ENCODE data around the gene FAM3D. TPM values are rescaled to one million over a fixed set of nuclear protein-coding genes. Genes with fewer than 3 reads are reported as not detected.

Gene FAM3D
- total and polyA plus RNA-seq, 9 of the 15 experiments (the other 6 are each of a cell fraction or from before 2014, with no cell fraction given), result not detected

DNA sequence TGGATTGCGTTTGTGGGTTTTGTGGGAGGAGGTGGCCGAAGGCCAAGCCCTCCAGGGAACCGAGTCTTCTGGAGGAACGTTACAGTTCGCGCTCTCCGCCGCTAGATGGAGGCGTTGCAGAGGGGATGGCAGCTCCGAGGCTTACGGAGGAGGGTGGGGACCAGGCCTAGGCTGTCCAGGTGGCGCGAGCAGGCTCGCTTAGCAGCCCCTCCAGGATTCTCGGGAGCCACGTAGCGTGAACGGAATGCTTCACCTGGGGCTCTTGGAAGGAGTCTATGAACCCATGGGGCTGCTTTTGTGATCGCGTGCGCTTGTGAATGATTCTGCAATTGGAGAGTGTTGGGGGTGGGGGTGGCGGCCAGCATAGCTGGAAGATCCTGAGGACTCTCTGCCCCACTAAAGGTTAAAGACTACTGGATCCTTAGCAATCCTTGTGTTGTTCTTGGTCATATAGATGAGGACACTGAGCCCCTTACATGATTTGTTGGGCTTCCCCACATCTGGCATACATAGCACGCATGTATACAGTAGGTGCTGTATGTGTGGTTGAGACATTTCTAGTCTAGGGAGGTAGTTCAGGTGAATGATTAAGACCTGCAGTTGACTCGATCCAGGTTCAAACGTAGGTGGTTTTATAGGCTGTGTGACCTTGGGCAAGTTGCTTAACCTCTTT lies 25.7 kb downstream of the FAM3D start (continued):
- no peak for TF ChIP-seq ZFP36 (IDR thresholded peaks at IDR 0.05; ENCODE audit: low read depth, low read length, partially characterized antibody)
- no peak for TF ChIP-seq SMARCB1 (IDR thresholded peaks at IDR 0.05; ENCODE audit: insufficient read length, low read depth)
- peak in 1 of 2 experiments; percentile 46; a peak in 1 of 4 replicates for TF ChIP-seq MAZ (CRISPR knock-in tag; conservative IDR thresholded peaks at IDR 0.05 in 1 of 2, IDR thresholded peaks at IDR 0.05 in 1 of 2)
- no peak for TF ChIP-seq BHLHE40 (IDR thresholded peaks at IDR 0.05; ENCODE audit: low read length)
- TF ChIP-seq ZNF224 (CRISPR knock-in tag; IDR thresholded peaks at IDR 0.05), result no peak
- TF ChIP-seq, protein P1, sequence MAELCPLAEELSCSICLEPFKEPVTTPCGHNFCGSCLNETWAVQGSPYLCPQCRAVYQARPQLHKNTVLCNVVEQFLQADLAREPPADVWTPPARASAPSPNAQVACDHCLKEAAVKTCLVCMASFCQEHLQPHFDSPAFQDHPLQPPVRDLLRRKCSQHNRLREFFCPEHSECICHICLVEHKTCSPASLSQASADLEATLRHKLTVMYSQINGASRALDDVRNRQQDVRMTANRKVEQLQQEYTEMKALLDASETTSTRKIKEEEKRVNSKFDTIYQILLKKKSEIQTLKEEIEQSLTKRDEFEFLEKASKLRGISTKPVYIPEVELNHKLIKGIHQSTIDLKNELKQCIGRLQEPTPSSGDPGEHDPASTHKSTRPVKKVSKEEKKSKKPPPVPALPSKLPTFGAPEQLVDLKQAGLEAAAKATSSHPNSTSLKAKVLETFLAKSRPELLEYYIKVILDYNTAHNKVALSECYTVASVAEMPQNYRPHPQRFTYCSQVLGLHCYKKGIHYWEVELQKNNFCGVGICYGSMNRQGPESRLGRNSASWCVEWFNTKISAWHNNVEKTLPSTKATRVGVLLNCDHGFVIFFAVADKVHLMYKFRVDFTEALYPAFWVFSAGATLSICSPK (IDR thresholded peaks at IDR 0.05; ENCODE audit: borderline replicate concordance), result no peak
- peak; percentile 71 for TF ChIP-seq SMC3 (conservative IDR thresholded peaks at IDR 0.05; ENCODE audit: insufficient read depth, low read depth, low read length)
- TF ChIP-seq PRPF4 (IDR thresholded peaks at IDR 0.05; ENCODE audit: insufficient read depth, low read depth, low read length, poor library complexity, severe bottlenecking), result no peak
- no peak for TF ChIP-seq SRSF7 (optimal IDR thresholded peaks at IDR 0.05; ENCODE audit: low read depth, low read length)
- peak; percentile 31; the same call in 1 of the 2 replicates for TF ChIP-seq CC2D1A (IDR thresholded peaks at IDR 0.05)
- TF ChIP-seq KHSRP (IDR thresholded peaks at IDR 0.05), result no peak
- no peak for TF ChIP-seq GABPB2 (CRISPR knock-in tag; conservative IDR thresholded peaks at IDR 0.05)
- TF ChIP-seq BRF1 (IDR thresholded peaks at IDR 0.05; ENCODE audit: borderline replicate concordance, extremely low read depth, insufficient read length), result no peak
- no peak for TF ChIP-seq NR1H2 (CRISPR knock-in tag; IDR thresholded peaks at IDR 0.05)
- TF ChIP-seq SOX6 (IDR thresholded peaks at IDR 0.05), result no peak
- TF ChIP-seq, protein P2, sequence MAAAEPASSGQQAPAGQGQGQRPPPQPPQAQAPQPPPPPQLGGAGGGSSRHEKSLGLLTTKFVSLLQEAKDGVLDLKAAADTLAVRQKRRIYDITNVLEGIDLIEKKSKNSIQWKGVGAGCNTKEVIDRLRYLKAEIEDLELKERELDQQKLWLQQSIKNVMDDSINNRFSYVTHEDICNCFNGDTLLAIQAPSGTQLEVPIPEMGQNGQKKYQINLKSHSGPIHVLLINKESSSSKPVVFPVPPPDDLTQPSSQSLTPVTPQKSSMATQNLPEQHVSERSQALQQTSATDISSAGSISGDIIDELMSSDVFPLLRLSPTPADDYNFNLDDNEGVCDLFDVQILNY (CRISPR knock-in tag; IDR thresholded peaks at IDR 0.05), result no peak
- peak; percentile 24; the same call in 1 of the 2 replicates for TF ChIP-seq RB1 (IDR thresholded peaks at IDR 0.05; ENCODE audit: low read depth)
- no peak for TF ChIP-seq ZFP1 (CRISPR knock-in tag; IDR thresholded peaks at IDR 0.05)
- no peak for TF ChIP-seq ZNF707 (CRISPR knock-in tag; conservative IDR thresholded peaks at IDR 0.05)
- TF ChIP-seq CREM (IDR thresholded peaks at IDR 0.05; ENCODE audit: low read depth), result 0 out of 2 replicates have a peak, but pooled peaks have one; percentile 26
- TF ChIP-seq ERF (CRISPR knock-in tag; IDR thresholded peaks at IDR 0.05), result no peak
- TF ChIP-seq STAG1 (CRISPR knock-in tag; IDR thresholded peaks at IDR 0.05; ENCODE audit: borderline replicate concordance), result peak; percentile 88; the same call in 1 of the 2 replicates
- TF ChIP-seq, protein P3, sequence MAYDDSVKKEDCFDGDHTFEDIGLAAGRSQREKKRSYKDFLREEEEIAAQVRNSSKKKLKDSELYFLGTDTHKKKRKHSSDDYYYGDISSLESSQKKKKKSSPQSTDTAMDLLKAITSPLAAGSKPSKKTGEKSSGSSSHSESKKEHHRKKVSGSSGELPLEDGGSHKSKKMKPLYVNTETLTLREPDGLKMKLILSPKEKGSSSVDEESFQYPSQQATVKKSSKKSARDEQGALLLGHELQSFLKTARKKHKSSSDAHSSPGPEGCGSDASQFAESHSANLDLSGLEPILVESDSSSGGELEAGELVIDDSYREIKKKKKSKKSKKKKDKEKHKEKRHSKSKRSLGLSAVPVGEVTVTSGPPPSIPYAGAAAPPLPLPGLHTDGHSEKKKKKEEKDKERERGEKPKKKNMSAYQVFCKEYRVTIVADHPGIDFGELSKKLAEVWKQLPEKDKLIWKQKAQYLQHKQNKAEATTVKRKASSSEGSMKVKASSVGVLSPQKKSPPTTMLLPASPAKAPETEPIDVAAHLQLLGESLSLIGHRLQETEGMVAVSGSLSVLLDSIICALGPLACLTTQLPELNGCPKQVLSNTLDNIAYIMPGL (CRISPR knock-in tag; IDR thresholded peaks at IDR 0.05), result no peak
- TF ChIP-seq BACH1 (tag; IDR thresholded peaks at IDR 0.05), result no peak
- TF ChIP-seq, protein P4, sequence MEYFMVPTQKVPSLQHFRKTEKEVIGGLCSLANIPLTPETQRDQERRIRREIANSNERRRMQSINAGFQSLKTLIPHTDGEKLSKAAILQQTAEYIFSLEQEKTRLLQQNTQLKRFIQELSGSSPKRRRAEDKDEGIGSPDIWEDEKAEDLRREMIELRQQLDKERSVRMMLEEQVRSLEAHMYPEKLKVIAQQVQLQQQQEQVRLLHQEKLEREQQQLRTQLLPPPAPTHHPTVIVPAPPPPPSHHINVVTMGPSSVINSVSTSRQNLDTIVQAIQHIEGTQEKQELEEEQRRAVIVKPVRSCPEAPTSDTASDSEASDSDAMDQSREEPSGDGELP (CRISPR knock-in tag; IDR thresholded peaks at IDR 0.05; ENCODE audit: borderline replicate concordance), result peak; percentile 23; the same call in 1 of the 2 replicates

All from K562 (cell line).